A549 (cell line): ENCODE measurements around the gene NXN. TPM values are rescaled to one million over a fixed set of nuclear protein-coding genes. Genes with fewer than 3 reads are reported as not detected.

Experiments used
- ATAC-seq, 2 experiments: fragments of 200-7000 bp in 1 of 2; fragments of >200 bp in 1 of 2; cut with Nextera tagmentation in 1 of 2; cut with Tn5 transposase in 1 of 2; 3 replicates each; pipeline versions ENCODE4 v1.8.0 to v1.9.1; 2018 to 2020; ENCODE audit warnings: mild to moderate bottlenecking in 1 of 2, moderate library complexity in 1 of 2
- CTCF ChIA-PET: fragments of 300-600 bp; sonication (Branson Sonifier 250); formaldehyde crosslinking; extraction: SDS; loops from one replicate; lab custom pipeline; 2021; ENCODE audit warnings: antibody characterized with exemption, inconsistent platforms; lab: Yijun Ruan, JAX
- POLR2A ChIA-PET: fragments of 350-600 bp; formaldehyde crosslinking; extraction: SDS; loops from one replicate; lab custom pipeline; 2021; ENCODE audit warnings: antibody characterized with exemption, inconsistent platforms; lab: Yijun Ruan, JAX
- DNase-seq, 2 experiments: peaks; one replicate each; pipeline versions ENCODE4 v3.0.0 to v3.0.0-alpha.2; 2011 to 2016; ENCODE audit warnings: low read depth in 1 of 2, low spot score in 1 of 2
- FAIRE-seq: peaks from 2 replicates; lab custom pipeline; 2011; peaks lifted over from hg19 to GRCh38; lab: Jason Lieb, UNC
- H3K27ac ChIP-seq, 2 experiments: fragments of >200 bp; sonication (Bioruptor Twin); formaldehyde crosslinking; 3 replicates each; pipeline ENCODE4 v1.5.1; 2016 to 2017
- H3K4me1 ChIP-seq: fragments of >200 bp; sonication (Bioruptor Twin); formaldehyde crosslinking; 3 replicates; pipeline ENCODE4 v1.6.1; 2016
- H3K4me2 ChIP-seq: fragments of >200 bp; sonication (Bioruptor Twin); formaldehyde crosslinking; 3 replicates; pipeline ENCODE4 v1.6.1; 2016
- H3K4me3 ChIP-seq: fragments of >200 bp; sonication (Bioruptor Twin); formaldehyde crosslinking; 3 replicates; pipeline ENCODE4 v1.5.1; 2016
- H3K9me3 ChIP-seq: fragments of >200 bp; sonication (Bioruptor Twin); formaldehyde crosslinking; 3 replicates; pipeline ENCODE4 v1.6.1; 2016
- ATOH8 ChIP-seq: fragments of 250-450 bp; sonication (Bioruptor Pico); IDR thresholded peaks from 2 replicates; pipeline ENCODE4 v1.5.0; 2020; ENCODE audit warnings: low read depth, mild to moderate bottlenecking, moderate library complexity
- BHLHE40 ChIP-seq: IDR thresholded peaks from 2 replicates; pipeline ENCODE4 v1.6.1; 2012; ENCODE audit warnings: low read depth, low read length, inconsistent platforms
- CBX2 ChIP-seq: fragments of 200-600 bp; sonication (generic); IDR thresholded peaks from 2 replicates; pipeline ENCODE4 v1.6.1; 2016; ENCODE audit warnings: low read depth, mild to moderate bottlenecking, borderline replicate concordance
- CBX8 ChIP-seq: fragments of 200-600 bp; sonication (generic); IDR thresholded peaks from 2 replicates; pipeline ENCODE4 v1.6.1; 2016
- CEBPB ChIP-seq, 2 experiments: fragments of >200 bp in 1 of 2; sonication (Bioruptor Twin) in 1 of 2; formaldehyde crosslinking in 1 of 2; IDR thresholded peaks; 2 replicates each; pipeline ENCODE4 v1.6.1; 2012 to 2016
- ESRRA ChIP-seq: fragments of 150-350 bp; IDR thresholded peaks from 2 replicates; pipeline ENCODE4 v1.6.1; 2014; ENCODE audit warnings: mild to moderate bottlenecking, low read length, borderline replicate concordance
- FOSL2 ChIP-seq, 2 experiments: fragments of 450-650 bp in 1 of 2; fragments of >200 bp in 1 of 2; sonication (Bioruptor Twin) in 1 of 2; formaldehyde crosslinking; IDR thresholded peaks; 2 replicates each; pipeline versions ENCODE4 v1.5.0 to v1.6.1; 2016 to 2020; ENCODE audit warnings: mild to moderate bottlenecking in 1 of 2, moderate library complexity in 1 of 2
- FOXS1 ChIP-seq: fragments of 250-450 bp; sonication (Bioruptor Pico); IDR thresholded peaks from 2 replicates; pipeline ENCODE4 v1.5.0; 2020; ENCODE audit warnings: mild to moderate bottlenecking, moderate library complexity
- HDAC2 ChIP-seq: fragments of 200-600 bp; sonication (generic); IDR thresholded peaks from 2 replicates; pipeline ENCODE4 v1.6.1; 2016
- HMGXB4 ChIP-seq: fragments of 250-450 bp; sonication (Bioruptor Pico); IDR thresholded peaks from 2 replicates; pipeline ENCODE4 v1.5.0; 2021; ENCODE audit warnings: mild to moderate bottlenecking, moderate library complexity, borderline replicate concordance
- JUNB ChIP-seq: fragments of >200 bp; sonication (Bioruptor Twin); formaldehyde crosslinking; IDR thresholded peaks from 2 replicates; pipeline ENCODE4 v1.6.1; 2016
- NR3C1 ChIP-seq: fragments of >200 bp; sonication (Bioruptor Twin); formaldehyde crosslinking; IDR thresholded peaks from 3 replicates; pipeline ENCODE4 v1.6.1; 2017
- PHF8 ChIP-seq: fragments of 200-600 bp; sonication (generic); IDR thresholded peaks from 2 replicates; pipeline ENCODE4 v1.6.1; 2016; ENCODE audit warnings: low read depth, mild to moderate bottlenecking, antibody characterized with exemption, moderate library complexity, borderline replicate concordance
- POLR2AphosphoS2 ChIP-seq: conservative IDR thresholded peaks from 2 replicates; pipeline ENCODE4 v1.6.1; 2012; ENCODE audit warnings: low read length, improper control_type of control experiment, inconsistent platforms
- RAD21 ChIP-seq, 2 experiments: fragments of >200 bp in 1 of 2; sonication (Bioruptor Twin) in 1 of 2; formaldehyde crosslinking in 1 of 2; IDR thresholded peaks in 1 of 2; conservative IDR thresholded peaks in 1 of 2; 2 replicates in 1 of 2; 3 replicates in 1 of 2; pipeline ENCODE4 v1.6.1; 2012 to 2018; ENCODE audit warnings: inconsistent platforms in 1 of 2
- RCOR1 ChIP-seq: fragments of 150-350 bp; IDR thresholded peaks from 2 replicates; pipeline ENCODE4 v1.6.1; 2014; ENCODE audit warnings: antibody characterized with exemption, low read length, low read depth
- RFX5 ChIP-seq: fragments of 450-650 bp; IDR thresholded peaks from 2 replicates; pipeline ENCODE4 v1.7.1; 2014; ENCODE audit warnings: antibody characterized with exemption, mild to moderate bottlenecking, moderate library complexity
- ZSCAN20 ChIP-seq: fragments of 250-450 bp; sonication (Bioruptor Pico); IDR thresholded peaks from 2 replicates; pipeline ENCODE4 v1.8.0; 2022; ENCODE audit warnings: mild to moderate bottlenecking, moderate library complexity
- WGBS: methylation state at CpG from one replicate; pipeline ENCODE4 v1.1.6; 2017; ENCODE audit errors: missing lambda C conversion rate; 5-methylcytosine and 5-hydroxymethylcytosine counted together
- polyA plus RNA-seq, 4 experiments: library from polyadenylated mRNA; depleted of rRNA in 3 of 4; stranded (reverse); fragments of >200 nt; fragmentation: RNase III in 1 of 4; extraction: RNeasy Plus Mini Kit Qiagen cat#74134 plus additional on column Dnase treatment in 1 of 4; gene quantifications; 2 replicates in 3 of 4; 3 replicates in 1 of 4; pipeline ENCODE4 v1.2.3, GENCODE V29; 2011 to 2017
- TF ChIP-seq, protein P1 (sequence below): fragments of 450-650 bp; IDR thresholded peaks from 2 replicates; pipeline ENCODE4 v1.6.1; 2014; ENCODE audit warnings: antibody characterized with exemption
- TF ChIP-seq, protein P2 (sequence below): IDR thresholded peaks from 2 replicates; pipeline ENCODE4 v1.6.1; 2012; ENCODE audit warnings: low read depth, borderline replicate concordance

Gene NXN
- polyA plus RNA-seq, 2 of the 4 experiments (the other 2 are of a cell fraction) = 24.6 to 31.1 TPM

- FAIRE-seq (no peak), ATAC-seq (no peak), DNase-seq (no peak)
- POLR2A ChIA-PET = no interaction called here
- Histone ChIP-seq H3K4me2 (no peak overlapping the region), H3K27ac (no peak overlapping the region), H3K9me3 (no peaks in the 10 kb centered on the region), H3K4me1 (no peaks in the 10 kb centered on the region), H3K4me3 (no peak overlapping the region)
- 87% methylated on average over 37 of the region's 37 CpGs for WGBS
- TF ChIP-seq FOXS1 (CRISPR knock-in tag) = no peak
- no peak for TF ChIP-seq RAD21 (conservative IDR thresholded peaks at IDR 0.05 in 1 of 2, IDR thresholded peaks at IDR 0.05 in 1 of 2)
- TF ChIP-seq, protein P1, sequence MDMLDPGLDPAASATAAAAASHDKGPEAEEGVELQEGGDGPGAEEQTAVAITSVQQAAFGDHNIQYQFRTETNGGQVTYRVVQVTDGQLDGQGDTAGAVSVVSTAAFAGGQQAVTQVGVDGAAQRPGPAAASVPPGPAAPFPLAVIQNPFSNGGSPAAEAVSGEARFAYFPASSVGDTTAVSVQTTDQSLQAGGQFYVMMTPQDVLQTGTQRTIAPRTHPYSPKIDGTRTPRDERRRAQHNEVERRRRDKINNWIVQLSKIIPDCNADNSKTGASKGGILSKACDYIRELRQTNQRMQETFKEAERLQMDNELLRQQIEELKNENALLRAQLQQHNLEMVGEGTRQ = no peak
- no peak for TF ChIP-seq POLR2AphosphoS2
- no peak for TF ChIP-seq HDAC2
- no peak for TF ChIP-seq PHF8
- TF ChIP-seq ESRRA = no peak
- TF ChIP-seq BHLHE40 = no peak
- TF ChIP-seq ZSCAN20 (CRISPR knock-in tag) = no peak
- no peak for TF ChIP-seq FOSL2 (IDR thresholded peaks at IDR 0.05)
- no peak for TF ChIP-seq FOSL2 (CRISPR knock-in tag; IDR thresholded peaks at IDR 0.05)
- TF ChIP-seq CEBPB (IDR thresholded peaks at IDR 0.05) = no peak
- no peak for TF ChIP-seq JUNB
- TF ChIP-seq HMGXB4 (CRISPR knock-in tag) = no peak
- TF ChIP-seq, protein P2, sequence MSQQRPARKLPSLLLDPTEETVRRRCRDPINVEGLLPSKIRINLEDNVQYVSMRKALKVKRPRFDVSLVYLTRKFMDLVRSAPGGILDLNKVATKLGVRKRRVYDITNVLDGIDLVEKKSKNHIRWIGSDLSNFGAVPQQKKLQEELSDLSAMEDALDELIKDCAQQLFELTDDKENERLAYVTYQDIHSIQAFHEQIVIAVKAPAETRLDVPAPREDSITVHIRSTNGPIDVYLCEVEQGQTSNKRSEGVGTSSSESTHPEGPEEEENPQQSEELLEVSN = no peak
- TF ChIP-seq CBX8 = no peak
- TF ChIP-seq RCOR1 = no peak
- CTCF ChIA-PET = interaction anchor here (0.6 to 19.5 kb wide), 5 partner anchors 8 to 193 kb away, joined by 3 to 428 read pairs (median 13); partner anchors contain the start of genes NXN and TIMM22
These were observed 176.4 kb downstream of the NXN start for GRCh38 chr17:802901-803881.

GRCh38 chr17:802481-802880 lies 177.1 kb downstream of the NXN start:
- TF ChIP-seq RFX5 (no peak), ATOH8 (no peak), RCOR1 (no peak), NR3C1 (no peak), CBX2 (no peak)
- 84% methylated on average over 14 of the region's 14 CpGs for WGBS

More at GRCh38 chr17:802481-802880, 177.1 kb downstream of the NXN start:
- Histone ChIP-seq H3K27ac (no peak overlapping the region), H3K4me1 (no peaks in the 10 kb centered on the region), H3K4me3 (no peak overlapping the region), H3K4me2 (no peak overlapping the region), H3K9me3 (no peaks in the 10 kb centered on the region)
- no peak for FAIRE-seq
- no peak for DNase-seq
- POLR2A ChIA-PET = no interaction called here
- ATAC-seq = no peak
- CTCF ChIA-PET = interaction anchor here (0.6 to 19.5 kb wide), 3 partner anchors 177 to 252 kb away, joined by 4 to 428 read pairs (median 13); partner anchors contain the start of genes NXN and TIMM22
